SK-N-SH treated with all-trans-retinoic acid at 6 μM for 48 hours (cell line): ENCODE results near the gene NPIPA1.
"Not testable (repeated sequence)": the region's sequence is repeated elsewhere in the genome, so short reads cannot be mapped to it uniquely, and the experiment has no call there.

Experiments
- ARNTL ChIP-seq: fragments of 450-650 bp; formaldehyde crosslinking; IDR thresholded peaks from 2 replicates; pipeline ENCODE4 v1.5.0; 2020; ENCODE audit warnings: low read depth, mild to moderate bottlenecking, moderate library complexity, borderline replicate concordance
- CSRNP3 ChIP-seq: fragments of 250-450 bp; sonication (Bioruptor Pico); IDR thresholded peaks from 2 replicates; pipeline ENCODE4 v1.5.1; 2021; ENCODE audit warnings: mild to moderate bottlenecking, moderate library complexity
- OSR1 ChIP-seq: fragments of 250-450 bp; sonication (Bioruptor Pico); IDR thresholded peaks from 2 replicates; pipeline ENCODE4 v1.8.0; 2022; ENCODE audit warnings: moderate library complexity, mild to moderate bottlenecking, inconsistent platforms
- POU6F1 ChIP-seq: fragments of 250-450 bp; sonication (Bioruptor Pico); IDR thresholded peaks from 2 replicates; pipeline ENCODE4 v1.8.0; 2021; ENCODE audit warnings: low read depth, mild to moderate bottlenecking, moderate library complexity, borderline replicate concordance
- SNAI2 ChIP-seq: fragments of 250-450 bp; sonication (Bioruptor Pico); IDR thresholded peaks from 2 replicates; pipeline ENCODE4 v1.5.0; 2020; ENCODE audit warnings: mild to moderate bottlenecking, moderate library complexity
- ZFP3 ChIP-seq: fragments of 250-450 bp; sonication (Bioruptor Pico); IDR thresholded peaks from 2 replicates; pipeline ENCODE4 v1.5.0; 2020; ENCODE audit warnings: mild to moderate bottlenecking, moderate library complexity
- ZNF565 ChIP-seq: fragments of 450-650 bp; formaldehyde crosslinking; conservative IDR thresholded peaks from 2 replicates; pipeline ENCODE4 v1.5.0; 2020; ENCODE audit warnings: low read depth, mild to moderate bottlenecking, moderate library complexity
- ZNF8 ChIP-seq: fragments of 450-650 bp; formaldehyde crosslinking; IDR thresholded peaks from 2 replicates; pipeline ENCODE4 v1.5.0; 2020; ENCODE audit warnings: mild to moderate bottlenecking, moderate library complexity

- TF ChIP-seq SNAI2; OSR1 (CRISPR knock-in tag); ARNTL (CRISPR knock-in tag); ZNF565 (CRISPR knock-in tag); CSRNP3; POU6F1 (CRISPR knock-in tag); ZFP3 (CRISPR knock-in tag); ZNF8 (CRISPR knock-in tag): not testable (repeated sequence)
Observed at GRCh38 chr16:14930971-14931370, 6.3 kb upstream of the NPIPA1 start.
